K562 (cell line): Measurements from ENCODE around the gene ARHGAP18. TPM values are rescaled to one million over a fixed set of nuclear protein-coding genes. Genes with fewer than 3 reads are reported as not detected.

ENCODE experiments used
- BDP1 ChIP-seq: IDR thresholded peaks from 3 replicates; pipeline ENCODE4 v1.6.1; 2011; ENCODE audit not compliant: insufficient read length, insufficient read depth
- DMBX1 ChIP-seq: fragments of 250-450 bp; sonication (Bioruptor Pico); IDR thresholded peaks from 2 replicates; pipeline ENCODE4 v1.8.0; 2022; ENCODE audit warnings: inconsistent platforms, mild to moderate bottlenecking, moderate library complexity, borderline replicate concordance
- HNRNPL ChIP-seq: fragments of 200-400 bp; formaldehyde crosslinking; IDR thresholded peaks from 2 replicates; pipeline ENCODE4 v1.6.1; 2017; ENCODE audit warnings: low read depth, mild to moderate bottlenecking, low read length
- MECOM ChIP-seq: fragments of 250-450 bp; sonication (Bioruptor Pico); IDR thresholded peaks from 2 replicates; pipeline ENCODE4 v1.8.0; 2022; ENCODE audit warnings: inconsistent platforms
- MYC ChIP-seq, 2 experiments: fragments of 250-450 bp in 1 of 2; sonication (Bioruptor Pico) in 1 of 2; IDR thresholded peaks; 2 replicates each; pipeline versions ENCODE4 v1.5.1 to v1.6.1; 2012 to 2021; ENCODE audit warnings: low read depth in 2 of 2, borderline replicate concordance in 1 of 2, improper control_type of control experiment in 1 of 2, low read length in 1 of 2, mild to moderate bottlenecking in 1 of 2, moderate library complexity in 1 of 2
- POLR3G ChIP-seq: IDR thresholded peaks from 2 replicates; pipeline ENCODE4 v1.6.1; 2011; ENCODE audit not compliant: insufficient read length, insufficient replicate concordance; ENCODE audit errors: extremely low read depth
- RAD21 ChIP-seq, 2 experiments: fragments of 250-450 bp in 1 of 2; fragments of 450-650 bp in 1 of 2; sonication (Bioruptor Pico) in 1 of 2; formaldehyde crosslinking in 1 of 2; IDR thresholded peaks in 1 of 2; conservative IDR thresholded peaks in 1 of 2; 2 replicates each; pipeline versions ENCODE4 v1.4.0 to v1.8.0; 2020 to 2022; ENCODE audit warnings: mild to moderate bottlenecking in 2 of 2, moderate library complexity in 1 of 2
- RB1 ChIP-seq: fragments of 450-650 bp; IDR thresholded peaks from 2 replicates; pipeline ENCODE4 v1.6.1; 2017; ENCODE audit warnings: low read depth, mild to moderate bottlenecking
- TRIM24 ChIP-seq, 2 experiments: fragments of 450-650 bp; IDR thresholded peaks; 2 replicates each; pipeline ENCODE4 v1.6.1; 2016
- ZNF584 ChIP-seq: fragments of 200-800 bp; sonication (Bioruptor generic); IDR thresholded peaks from 2 replicates; pipeline ENCODE4 v1.6.1; 2016; ENCODE audit warnings: low read depth, mild to moderate bottlenecking, missing genetic modification characterization, missing compliant biosample characterization
- ZNF644 ChIP-seq: fragments of 200-800 bp; sonication (Bioruptor generic); IDR thresholded peaks from 2 replicates; pipeline ENCODE4 v1.6.1; 2016; ENCODE audit warnings: low read depth, missing genetic modification characterization, missing compliant biosample characterization
- polyA plus RNA-seq, 8 experiments: library from polyadenylated mRNA; depleted of rRNA in 4 of 8; stranded (reverse) in 5 of 8; unstranded in 3 of 8; fragments of >200 nt; fragmentation: Nextera tagmentation in 2 of 8; fragmentation: Illumina TruSeq in 1 of 8; extraction: Ambion mirVana in 2 of 8; extraction: Trizol in 1 of 8; gene quantifications; 2 replicates each; pipeline versions ENCODE4 v1.2.1 to v1.2.3, GENCODE V29; 2011 to 2014; ENCODE audit warnings: inconsistent platforms in 1 of 8, missing spikeins in 1 of 8
- total RNA-seq, 7 experiments: library from RNA; depleted of rRNA in 6 of 7; stranded (reverse); fragments of >200 nt in 6 of 7; fragmentation: Illumina TruSeq in 2 of 7; extraction: Trizol in 2 of 7; gene quantifications; 2 replicates each; pipeline versions ENCODE4 v1.2.1 to v1.2.3, GENCODE V29; 2011 to 2021; ENCODE audit warnings: low replicate concordance in 1 of 7
- TF ChIP-seq, protein P1 (sequence below): fragments of 250-450 bp; sonication (Bioruptor Pico); IDR thresholded peaks from 2 replicates; pipeline ENCODE4 v1.5.0; 2021

Gene ARHGAP18
- total and polyA plus RNA-seq, 9 of the 15 experiments (the other 6 are each of a cell fraction or from before 2014, with no cell fraction given): 13.3 to 29.7 (median 21.1) TPM

DNA sequence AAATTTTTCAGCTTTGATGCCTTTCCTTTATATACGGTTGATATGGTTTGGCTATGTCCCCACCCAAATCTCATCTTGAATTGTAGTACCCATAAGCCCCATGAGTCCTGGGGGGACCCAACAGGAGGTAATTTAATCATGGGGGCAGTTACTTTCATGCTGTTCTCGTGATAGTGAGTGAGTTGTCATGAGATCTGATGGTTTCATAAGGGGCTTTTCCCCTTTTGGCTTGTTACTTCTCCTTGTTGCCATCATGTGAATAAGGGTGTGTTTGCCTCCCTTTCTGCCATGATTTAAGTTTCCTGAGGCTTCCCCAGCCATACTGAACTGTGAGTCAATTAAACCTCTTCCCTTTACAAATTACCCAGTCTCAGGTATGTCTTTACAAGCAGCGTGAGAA is 66.8 kb downstream of the ARHGAP18 start (continued):
- TF ChIP-seq RB1 (no peak), MYC (IDR thresholded peaks at IDR 0.05; ENCODE audit: low read depth, low read length) (no peak), MYC (CRISPR knock-in tag; IDR thresholded peaks at IDR 0.05; ENCODE audit: borderline replicate concordance, low read depth) (no peak), DMBX1 (CRISPR knock-in tag) (no peak), POLR3G (no peak), ZNF644 (tag) (no peak), BDP1 (no peak), ZNF584 (CRISPR knock-in tag) (no peak), MECOM (CRISPR knock-in tag) (no peak), TRIM24 (IDR thresholded peaks at IDR 0.05) (no peak), RAD21 (CRISPR knock-in tag; conservative IDR thresholded peaks at IDR 0.05 in 1 of 2, IDR thresholded peaks at IDR 0.05 in 1 of 2) (no peak), HNRNPL (no peak)
- TF ChIP-seq, protein P1, sequence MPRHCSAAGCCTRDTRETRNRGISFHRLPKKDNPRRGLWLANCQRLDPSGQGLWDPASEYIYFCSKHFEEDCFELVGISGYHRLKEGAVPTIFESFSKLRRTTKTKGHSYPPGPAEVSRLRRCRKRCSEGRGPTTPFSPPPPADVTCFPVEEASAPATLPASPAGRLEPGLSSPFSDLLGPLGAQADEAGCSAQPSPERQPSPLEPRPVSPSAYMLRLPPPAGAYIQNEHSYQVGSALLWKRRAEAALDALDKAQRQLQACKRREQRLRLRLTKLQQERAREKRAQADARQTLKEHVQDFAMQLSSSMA (CRISPR knock-in tag): no peak
